GM12801 (cell line): Measurements from ENCODE around the gene ACAP3.

Source experiments
- CTCF ChIP-seq: IDR thresholded peaks from one replicate; pipeline ENCODE4 v1.5.1; 2011; ENCODE audit warnings: control low read depth; ENCODE audit not compliant: insufficient read length; ENCODE audit errors: extremely low read depth

ACAP3 gene

DNA sequence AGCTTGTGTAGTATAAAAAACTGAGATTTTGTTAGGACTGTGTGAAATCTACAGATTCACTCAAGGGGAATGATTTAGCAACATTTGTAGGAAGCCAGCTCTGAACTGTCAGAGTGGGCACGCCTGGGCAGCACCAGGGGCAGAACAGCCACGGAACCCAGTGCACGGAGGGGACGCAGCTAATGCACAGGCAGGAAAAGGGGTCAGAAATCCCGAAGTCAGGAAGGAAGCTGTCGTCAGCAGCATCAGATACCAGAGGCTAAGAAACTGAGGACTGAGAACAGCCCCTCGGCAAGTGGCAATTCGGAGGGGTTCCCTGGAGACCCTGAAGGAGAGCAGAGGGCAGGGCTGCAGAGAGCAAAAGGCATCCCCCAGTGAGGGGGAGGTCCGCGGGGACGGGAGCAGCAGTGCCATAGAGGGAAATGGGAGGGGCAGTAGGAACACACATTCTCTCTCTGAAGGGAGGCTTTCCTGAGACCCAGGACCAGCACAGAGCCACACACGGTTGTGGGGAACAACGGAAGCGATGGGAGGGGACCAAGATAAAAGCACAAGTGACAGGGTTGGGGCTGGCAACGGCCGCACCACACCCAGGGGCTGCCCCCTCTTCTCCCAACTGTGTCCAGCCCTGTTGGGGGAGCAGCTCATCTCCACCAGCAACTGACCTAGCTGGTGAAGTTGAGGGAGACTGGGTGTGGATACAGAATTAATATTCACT, 46.7 kb downstream of the ACAP3 start:
- no peak for TF ChIP-seq CTCF

DNA sequence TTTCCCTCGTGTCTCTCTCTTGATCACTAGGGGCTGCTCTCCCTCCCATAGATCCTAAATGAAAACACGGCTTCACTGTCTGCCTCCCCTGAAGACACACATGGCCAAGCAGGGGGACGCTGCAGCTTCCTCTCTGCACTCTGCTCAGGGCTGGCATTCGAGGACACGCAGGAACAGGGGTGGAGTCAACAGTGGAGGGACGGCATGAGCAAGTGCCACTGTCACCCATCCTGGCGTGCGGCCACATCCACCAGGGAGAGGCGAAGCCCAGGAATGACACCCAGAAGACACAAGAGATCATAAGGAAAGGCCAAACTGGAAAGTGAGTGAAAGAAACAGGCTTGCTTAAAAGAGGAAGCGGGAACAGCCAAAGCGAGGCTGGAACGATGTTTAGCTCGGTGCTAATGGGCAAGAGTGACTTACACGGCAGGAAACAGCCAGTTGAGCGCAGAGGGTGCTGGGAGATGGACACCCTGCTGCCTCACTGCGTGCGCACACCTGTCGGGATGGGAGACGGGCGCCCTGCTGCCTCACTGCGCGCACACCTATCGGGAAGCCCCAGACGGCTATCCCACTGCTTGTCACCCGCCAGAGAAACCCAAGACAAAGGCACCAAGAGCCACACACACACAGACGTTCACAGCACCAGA, 47.7 kb downstream of the ACAP3 start:
- TF ChIP-seq CTCF = no peak

- no peak for TF ChIP-seq CTCF
Measured at GRCh38 chr1:1259540-1259939, 48.2 kb downstream of the ACAP3 start.

- no peak for TF ChIP-seq CTCF
Measured at GRCh38 chr1:1259119-1259488, 48.6 kb downstream of the ACAP3 start.

DNA sequence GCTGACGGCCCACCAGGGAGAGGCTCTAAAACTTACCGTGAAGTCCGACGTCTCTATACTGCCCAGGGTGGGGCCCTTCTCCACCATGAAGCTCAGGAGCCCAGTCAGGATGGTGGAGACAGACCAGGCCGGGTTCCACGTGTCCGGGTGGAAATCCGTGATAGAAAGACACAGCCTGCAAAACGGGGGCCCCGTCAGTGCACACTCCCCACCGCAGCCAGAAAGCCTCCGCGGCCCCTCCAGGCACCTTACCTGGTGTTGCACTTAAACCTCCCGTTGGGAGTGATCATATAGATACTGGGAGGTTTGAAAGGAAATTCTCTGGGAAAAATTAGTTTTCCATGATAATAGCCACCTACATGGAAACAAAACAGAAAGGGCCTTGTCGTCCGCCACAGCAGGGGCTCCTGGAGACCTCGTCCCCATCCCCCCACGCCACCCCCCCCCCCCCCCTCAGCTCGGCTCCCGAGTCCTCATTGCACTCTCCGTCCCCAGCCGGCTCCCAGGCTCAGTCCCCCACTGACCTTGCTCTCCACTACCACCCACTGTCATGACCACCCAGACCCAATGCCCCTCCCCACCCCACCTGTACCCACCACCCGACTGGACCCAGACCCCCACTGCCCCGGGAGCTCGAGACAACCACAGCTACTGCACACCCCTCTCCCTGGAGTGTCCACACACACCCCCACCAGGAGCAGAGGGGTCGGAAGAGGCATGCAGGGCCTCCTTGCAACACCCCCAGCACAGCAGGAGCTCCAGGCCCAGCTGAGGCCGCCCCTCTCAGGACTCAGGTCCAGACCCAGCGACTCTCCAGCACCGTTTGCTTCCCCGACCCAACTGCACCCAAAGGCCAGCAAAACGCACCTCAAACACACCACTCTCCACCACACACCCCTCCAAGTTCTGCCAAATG, 50.5 kb downstream of the ACAP3 start:
- no peak for TF ChIP-seq CTCF

DNA sequence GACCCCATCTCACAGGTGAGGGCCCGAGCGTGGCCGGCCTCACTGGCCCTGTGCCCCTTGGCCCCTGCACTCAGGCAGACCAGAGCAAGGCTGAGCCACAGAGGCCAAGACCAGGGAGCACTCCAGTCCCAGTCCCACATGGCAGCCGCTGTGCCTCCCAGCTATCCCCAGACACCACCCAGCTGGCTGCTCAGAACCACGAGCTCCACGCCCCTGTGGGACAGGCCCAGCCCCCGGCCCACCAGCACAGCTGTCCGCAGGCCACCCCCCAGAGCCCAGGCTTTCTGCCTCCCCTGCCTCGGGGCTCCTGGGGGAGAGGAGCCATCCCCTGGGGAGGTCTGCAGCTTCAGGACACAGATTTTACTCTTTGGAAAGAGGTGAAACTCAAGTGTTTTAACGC, 52.1 kb downstream of the ACAP3 start:
- no peak for TF ChIP-seq CTCF

GRCh38 chr1:1255078-1255477, 52.7 kb downstream of the ACAP3 start:
- TF ChIP-seq CTCF = no peak
